ENCODE measurements around the gene TRIO. TPM values are rescaled to one million over a fixed set of nuclear protein-coding genes. Genes with fewer than 3 reads are reported as not detected.

TRIO gene
- total and polyA plus RNA-seq, 10 of the 15 experiments (the other 5 are each of a cell fraction or from before 2014, with no cell fraction given): 5.1 to 96.4 (median 44.6) TPM

DNA sequence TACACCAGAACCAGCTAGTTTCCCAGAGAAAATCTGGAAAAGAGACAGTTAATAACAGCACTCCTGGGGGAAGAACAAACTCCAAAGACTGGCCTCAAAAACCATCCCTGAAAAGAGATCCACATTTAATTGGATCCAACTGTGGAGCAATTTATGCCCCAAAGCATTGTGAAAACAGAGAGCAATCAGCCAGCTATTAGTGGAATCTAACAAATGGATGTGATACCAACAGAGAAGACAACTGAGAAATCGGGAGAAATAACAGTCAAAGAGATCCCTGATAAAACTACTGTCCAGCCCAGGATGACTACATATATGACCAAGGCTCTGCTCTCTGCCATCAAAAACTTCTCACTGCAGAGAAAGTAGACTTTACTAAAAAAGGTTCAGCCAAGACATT, 40.5 kb upstream of the TRIO start:
- in situ Hi-C loops (cut with MboI): no loop called here
- Histone ChIP-seq H3K9me3 (replicated peaks; ENCODE audit: control insufficient read depth, insufficient read depth, low read length) (peaks cover 2% of the 10 kb centered on the region; the same call in 2 of the 3 replicates), H3K4me3 (no peak overlapping the region), H3K27ac (ENCODE audit: control insufficient read depth, insufficient read depth) (no peak overlapping the region), H2AFZ (ENCODE audit: control insufficient read depth, low read depth, low read length) (no peak overlapping the region), H3K36me3 (ENCODE audit: control insufficient read depth in 2 of 2, insufficient read depth in 2 of 2, low read length in 1 of 2) (no peaks in the 10 kb centered on the region), H3K4me2 (ENCODE audit: control insufficient read depth, insufficient read depth) (no peak overlapping the region), H3K9ac (ENCODE audit: control insufficient read depth, insufficient read depth, low read length) (no peak overlapping the region), H3K79me2 (ENCODE audit: control insufficient read depth, insufficient read depth, low read length) (no peaks in the 10 kb centered on the region), H3K4me1 (ENCODE audit: control insufficient read depth, insufficient read depth, low read length) (peaks cover 13% of the 10 kb centered on the region), H4K20me1 (ENCODE audit: control insufficient read depth, insufficient read depth) (no peaks in the 10 kb centered on the region), H3K27me3 (replicated peaks in 1 of 2; ENCODE audit: control insufficient read depth in 2 of 2, insufficient read depth in 2 of 2, low read length in 1 of 2) (no peaks in the 10 kb centered on the region)
- BruUV-seq (replicated peaks): no TSS peak
- ChIA-PET RAD21 (ENCODE audit: unreplicated experiment) (no interaction called here), CTCF (interaction anchor here (0.7 to 1.3 kb wide), 5 partner anchors 11 to 254 kb away, joined by 3 to 5 read pairs (median 3); no protein-coding TSS in a partner anchor), POLR2A (interaction anchor here (0.7 kb wide), 1 partner anchor 65 kb away, joined by 3 read pairs; no protein-coding TSS in a partner anchor), SMC1A (ENCODE audit: uncharacterized antibody, unreplicated experiment) (interaction anchor here (0.6 to 1.1 kb wide), 2 partner anchors 20 to 165 kb away, joined by 3 read pairs; no protein-coding TSS in a partner anchor)
- TF ChIP-seq SIX5 (IDR thresholded peaks at IDR 0.05; ENCODE audit: low read depth, low read length, severe bottlenecking) (no peak), IKZF1 (conservative IDR thresholded peaks at IDR 0.05) (no peak)
- no peak for ATAC-seq
- DNase-seq (ENCODE audit: low read depth, low spot score): no peak
- 86% methylated on average over 1 of the region's 1 CpG for WGBS (ENCODE audit: insufficient coverage, insufficient replicate concordance, low lambda C conversion rate, missing lambda C conversion rate)
- intact Hi-C loops (cut with micrococcal nuclease; ENCODE audit: unreplicated experiment): no loop called here
- no peak for FAIRE-seq

DNA sequence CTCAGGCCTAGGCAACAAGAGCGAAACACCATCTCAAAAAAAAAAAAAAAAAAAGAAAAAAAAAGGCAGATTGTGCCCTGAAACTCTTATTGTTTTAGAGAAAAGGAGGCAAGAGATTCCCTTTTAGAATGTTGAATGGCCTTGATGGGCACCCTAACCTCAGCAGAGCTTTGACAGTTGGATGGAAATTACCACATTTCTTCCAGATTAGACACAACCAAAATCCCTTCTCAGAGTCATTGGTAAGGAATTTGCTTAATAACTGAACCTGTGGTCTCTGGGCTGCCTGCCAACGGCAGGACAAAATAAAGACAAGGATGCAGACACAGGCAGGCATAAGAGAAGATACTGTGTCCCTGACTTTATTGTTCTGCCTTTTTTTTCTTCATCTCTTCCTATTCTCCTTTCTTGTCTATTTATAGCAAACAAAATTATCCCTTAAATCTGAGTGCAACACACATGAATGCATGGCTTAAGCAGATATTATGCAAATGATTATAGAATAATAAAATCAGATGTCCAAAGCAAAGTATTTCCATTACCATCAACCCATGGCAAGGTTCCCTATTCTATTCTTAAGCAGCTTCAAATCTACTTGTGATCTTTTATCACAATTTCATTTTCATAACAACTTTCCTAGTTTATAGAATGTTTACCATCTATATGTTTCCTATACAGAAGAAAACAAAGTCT, 37.3 kb upstream of the TRIO start:
- ChIA-PET SMC1A (ENCODE audit: uncharacterized antibody, unreplicated experiment) (interaction anchor here (0.7 to 2.9 kb wide), 6 partner anchors 110 to 552 kb away, joined by 3 to 16 read pairs (median 4); no protein-coding TSS in a partner anchor), RAD21 (ENCODE audit: unreplicated experiment) (interaction anchor here (0.7 to 1.9 kb wide), 9 partner anchors 40 to 543 kb away, joined by 3 to 7 read pairs (median 3); no protein-coding TSS in a partner anchor), CTCF (interaction anchor here (0.6 to 2.7 kb wide), 7 partner anchors 14 to 246 kb away, joined by 3 to 20 read pairs (median 3); no protein-coding TSS in a partner anchor), POLR2A (interaction anchor here (1.3 kb wide), 2 partner anchors 62 to 172 kb away, joined by 3 to 5 read pairs; no protein-coding TSS in a partner anchor)
- DNase-seq (ENCODE audit: low read depth, low spot score) (no peak), FAIRE-seq (no peak), ATAC-seq (no peak)
- in situ Hi-C loops (cut with MboI): loop anchor here (5.0 kb wide), 2 partner anchors 106 to 161 kb away; no protein-coding TSS in a partner anchor
- no peak for TF ChIP-seq CBX5 (IDR thresholded peaks at IDR 0.05; ENCODE audit: low read depth)
- no peak for TF ChIP-seq ZNF217 (IDR thresholded peaks at IDR 0.05)
- TF ChIP-seq RUNX3 (IDR thresholded peaks at IDR 0.05; ENCODE audit: low read length): no peak
- no peak for TF ChIP-seq JUNB (IDR thresholded peaks at IDR 0.05)
- TF ChIP-seq SRF (IDR thresholded peaks at IDR 0.05; ENCODE audit: low read depth in 2 of 2, low read length in 2 of 2): no peak
- Histone ChIP-seq H3K36me3 (ENCODE audit: control insufficient read depth in 2 of 2, insufficient read depth in 2 of 2, low read length in 1 of 2) (no peaks in the 10 kb centered on the region), H2AFZ (ENCODE audit: control insufficient read depth, low read depth, low read length) (no peak overlapping the region), H3K79me2 (ENCODE audit: control insufficient read depth, insufficient read depth, low read length) (no peaks in the 10 kb centered on the region), H3K4me3 (no peak overlapping the region), H4K20me1 (ENCODE audit: control insufficient read depth, insufficient read depth) (no peaks in the 10 kb centered on the region), H3K9ac (ENCODE audit: control insufficient read depth, insufficient read depth, low read length) (no peak overlapping the region), H3K9me3 (replicated peaks; ENCODE audit: control insufficient read depth, insufficient read depth, low read length) (peaks cover 2% of the 10 kb centered on the region; the same call in 2 of the 3 replicates), H3K27me3 (replicated peaks in 1 of 2; ENCODE audit: control insufficient read depth in 2 of 2, insufficient read depth in 2 of 2, low read length in 1 of 2) (no peaks in the 10 kb centered on the region), H3K27ac (ENCODE audit: control insufficient read depth, insufficient read depth) (no peak overlapping the region), H3K4me1 (ENCODE audit: control insufficient read depth, insufficient read depth, low read length) (peaks cover 22% of the 10 kb centered on the region), H3K4me2 (ENCODE audit: control insufficient read depth, insufficient read depth) (no peak overlapping the region)
- intact Hi-C loops (cut with micrococcal nuclease; ENCODE audit: unreplicated experiment): no loop called here
- 20% methylated on average over 2 of the region's 2 CpGs for WGBS (ENCODE audit: insufficient coverage, insufficient replicate concordance, low lambda C conversion rate, missing lambda C conversion rate)
- no TSS peak for BruUV-seq (replicated peaks)
